GM21423 (cell line): ENCODE measurements around the gene WDR46.
"Not testable (repeated sequence)": the region's sequence is repeated elsewhere in the genome, so short reads cannot be mapped to it uniquely, and the experiment has no call there.

ENCODE experiments used
- ATAC-seq: cut with Tn5 transposase; IDR thresholded peaks from one replicate; pipeline ENCODE4 v1.9.1; 2021; ENCODE audit warnings: mild to moderate bottlenecking, moderate library complexity; ENCODE audit not compliant: unreplicated experiment

The WDR46 gene

GRCh38 chr6:33271117-33271467 is 17.9 kb downstream of the WDR46 start:
- no peak for ATAC-seq

GRCh38 chr6:33264015-33264414 is 25.0 kb downstream of the WDR46 start:
- ATAC-seq: no peak

- not testable (repeated sequence) for ATAC-seq
Observed at GRCh38 chr6:33262490-33262889, 26.5 kb downstream of the WDR46 start.

GRCh38 chr6:33259032-33259431 is 30.0 kb downstream of the WDR46 start:
- no peak for ATAC-seq

GRCh38 chr6:33254591-33254990 is 34.4 kb downstream of the WDR46 start:
- no peak for ATAC-seq

GRCh38 chr6:33252759-33253158 is 36.3 kb downstream of the WDR46 start:
- ATAC-seq: no peak

- no peak for ATAC-seq
Observed at GRCh38 chr6:33251395-33252012, 37.5 kb downstream of the WDR46 start.

GRCh38 chr6:33250731-33251130 is 38.3 kb downstream of the WDR46 start:
- ATAC-seq: no peak

GRCh38 chr6:33249732-33250630 is 39.1 kb downstream of the WDR46 start:
- no peak for ATAC-seq

GRCh38 chr6:33248932-33249731 is 39.9 kb downstream of the WDR46 start:
- peak; percentile 86 for ATAC-seq

GRCh38 chr6:33248643-33248931 is 40.5 kb downstream of the WDR46 start:
- peak; percentile 2 for ATAC-seq

- peak; percentile 44 for ATAC-seq
Observed at GRCh38 chr6:33247977-33248642, 40.9 kb downstream of the WDR46 start.

GRCh38 chr6:33243476-33243875 is 45.6 kb downstream of the WDR46 start:
- ATAC-seq: no peak

GRCh38 chr6:33241968-33242367 is 47.1 kb downstream of the WDR46 start:
- ATAC-seq: no peak

- ATAC-seq: no peak
Observed at GRCh38 chr6:33237741-33238140, 51.3 kb downstream of the WDR46 start.

- no peak for ATAC-seq
Observed at GRCh38 chr6:33236852-33237251, 52.2 kb downstream of the WDR46 start.

- ATAC-seq: no peak
Observed at GRCh38 chr6:33236328-33236727, 52.7 kb downstream of the WDR46 start.

GRCh38 chr6:33235221-33235634 is 53.8 kb downstream of the WDR46 start:
- no peak for ATAC-seq
